Ishikawa (cell line): Measurements from ENCODE around the gene NRXN3.

ENCODE experiments used
- CEBPB ChIP-seq: IDR thresholded peaks from 2 replicates; pipeline ENCODE4 v1.6.1; 2012
- CREB1 ChIP-seq: IDR thresholded peaks from 2 replicates; pipeline ENCODE4 v1.6.1; 2012; ENCODE audit warnings: low read depth
- EGR1 ChIP-seq: IDR thresholded peaks from 2 replicates; pipeline ENCODE4 v1.6.1; 2012
- EP300 ChIP-seq: IDR thresholded peaks from 2 replicates; pipeline ENCODE4 v1.6.1; 2012; ENCODE audit warnings: borderline replicate concordance
- FOXM1 ChIP-seq: IDR thresholded peaks from 2 replicates; pipeline ENCODE4 v1.6.1; 2012; ENCODE audit warnings: low read depth, borderline replicate concordance
- NFIC ChIP-seq: IDR thresholded peaks from 2 replicates; pipeline ENCODE4 v1.6.1; 2012
- RAD21 ChIP-seq: IDR thresholded peaks from 2 replicates; pipeline ENCODE4 v1.6.1; 2012; ENCODE audit warnings: low read depth
- TAF1 ChIP-seq: IDR thresholded peaks from 2 replicates; pipeline ENCODE4 v1.6.1; 2012; ENCODE audit warnings: low read depth, mild to moderate bottlenecking
- TCF12 ChIP-seq: IDR thresholded peaks from 2 replicates; pipeline ENCODE4 v1.6.1; 2012; ENCODE audit warnings: low read depth
- TEAD4 ChIP-seq: IDR thresholded peaks from 2 replicates; pipeline ENCODE4 v1.6.1; 2012
- YY1 ChIP-seq: IDR thresholded peaks from 2 replicates; pipeline ENCODE4 v1.6.1; 2012; ENCODE audit warnings: low read depth
- ZBTB7A ChIP-seq: IDR thresholded peaks from 2 replicates; pipeline ENCODE4 v1.6.1; 2012; ENCODE audit warnings: low read depth
- TF ChIP-seq, protein P1 (sequence below): IDR thresholded peaks from 2 replicates; pipeline ENCODE4 v1.6.1; 2012; ENCODE audit warnings: low read depth, mild to moderate bottlenecking
- TF ChIP-seq, protein P2 (sequence below): IDR thresholded peaks from 2 replicates; pipeline ENCODE4 v1.6.1; 2012
- TF ChIP-seq, protein P3 (sequence below): IDR thresholded peaks from 2 replicates; pipeline ENCODE4 v1.6.1; 2012

NRXN3 gene

DNA sequence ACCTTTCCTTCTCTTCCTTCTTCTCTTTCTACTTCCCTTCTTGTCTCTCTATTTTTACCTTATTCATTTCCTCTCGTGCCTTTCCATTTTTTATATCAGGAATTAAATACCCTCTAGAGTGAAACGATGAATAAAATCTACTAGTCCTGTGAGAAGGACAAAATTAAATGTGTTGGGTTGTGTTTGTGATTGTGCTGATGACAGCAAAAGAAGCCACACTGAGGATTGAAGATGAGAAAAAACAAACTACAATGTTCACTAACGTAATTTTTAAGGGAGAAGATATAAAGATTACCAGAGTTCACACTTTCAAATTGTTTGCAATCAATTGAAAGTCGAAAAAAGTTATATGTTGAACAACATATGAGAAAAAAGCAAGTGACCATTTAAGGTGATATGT is 1029.0 kb downstream of the NRXN3 start:
- TF ChIP-seq YY1 (no peak), CEBPB (no peak)

DNA sequence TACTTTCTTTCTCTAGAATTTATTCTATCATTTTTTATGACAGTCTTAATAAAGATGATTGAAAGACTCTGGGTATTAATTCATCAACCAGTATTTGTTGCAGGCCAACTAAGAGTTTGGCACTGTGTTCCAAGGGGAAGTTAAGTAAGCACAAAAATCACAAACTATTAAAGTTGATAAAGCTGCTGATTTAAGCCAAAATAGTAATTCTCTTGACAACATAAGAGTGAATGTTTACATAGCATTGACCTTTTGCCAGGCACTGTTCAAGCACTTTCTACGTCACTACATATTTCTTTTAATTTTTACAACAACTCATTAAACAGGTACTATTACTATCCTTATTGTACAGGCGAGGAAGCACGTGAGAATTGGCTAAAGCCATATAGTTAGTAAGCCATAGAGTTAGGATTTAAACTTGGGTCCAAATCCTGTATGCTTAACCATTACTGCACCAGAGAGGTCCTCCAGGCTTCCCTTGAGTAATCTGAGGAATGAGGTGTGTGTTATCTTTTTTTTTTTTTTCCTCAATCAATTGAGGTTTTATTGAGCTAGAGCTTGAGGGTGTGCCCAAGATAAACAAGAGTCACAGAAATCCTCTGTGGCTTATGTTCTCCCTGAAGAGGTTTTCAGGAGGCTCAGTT is 1031.5 kb downstream of the NRXN3 start:
- TF ChIP-seq RAD21, result no peak

DNA sequence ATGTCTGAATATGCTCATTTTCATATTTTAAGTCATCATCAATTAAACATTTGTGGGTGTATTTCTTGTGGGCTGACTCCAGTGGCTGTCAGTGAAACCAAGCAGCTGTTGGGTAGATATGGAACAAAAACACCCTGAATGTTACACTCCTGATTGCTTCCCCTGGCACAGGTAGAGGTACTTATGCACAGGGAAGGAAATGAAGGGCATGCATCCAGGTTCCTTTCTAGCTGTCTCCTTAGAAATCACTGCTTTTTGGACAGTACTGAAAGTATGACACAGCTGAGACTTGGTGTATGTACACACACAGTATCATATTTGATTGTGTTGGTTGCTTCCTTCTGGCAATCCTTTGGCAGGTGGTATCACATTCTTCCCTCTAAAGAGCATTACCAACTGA is 1034.4 kb downstream of the NRXN3 start:
- no peak for TF ChIP-seq NFIC
- TF ChIP-seq YY1, result no peak
- TF ChIP-seq FOXM1, result no peak
- TF ChIP-seq RAD21, result no peak
- no peak for TF ChIP-seq TCF12
- TF ChIP-seq, protein P1, sequence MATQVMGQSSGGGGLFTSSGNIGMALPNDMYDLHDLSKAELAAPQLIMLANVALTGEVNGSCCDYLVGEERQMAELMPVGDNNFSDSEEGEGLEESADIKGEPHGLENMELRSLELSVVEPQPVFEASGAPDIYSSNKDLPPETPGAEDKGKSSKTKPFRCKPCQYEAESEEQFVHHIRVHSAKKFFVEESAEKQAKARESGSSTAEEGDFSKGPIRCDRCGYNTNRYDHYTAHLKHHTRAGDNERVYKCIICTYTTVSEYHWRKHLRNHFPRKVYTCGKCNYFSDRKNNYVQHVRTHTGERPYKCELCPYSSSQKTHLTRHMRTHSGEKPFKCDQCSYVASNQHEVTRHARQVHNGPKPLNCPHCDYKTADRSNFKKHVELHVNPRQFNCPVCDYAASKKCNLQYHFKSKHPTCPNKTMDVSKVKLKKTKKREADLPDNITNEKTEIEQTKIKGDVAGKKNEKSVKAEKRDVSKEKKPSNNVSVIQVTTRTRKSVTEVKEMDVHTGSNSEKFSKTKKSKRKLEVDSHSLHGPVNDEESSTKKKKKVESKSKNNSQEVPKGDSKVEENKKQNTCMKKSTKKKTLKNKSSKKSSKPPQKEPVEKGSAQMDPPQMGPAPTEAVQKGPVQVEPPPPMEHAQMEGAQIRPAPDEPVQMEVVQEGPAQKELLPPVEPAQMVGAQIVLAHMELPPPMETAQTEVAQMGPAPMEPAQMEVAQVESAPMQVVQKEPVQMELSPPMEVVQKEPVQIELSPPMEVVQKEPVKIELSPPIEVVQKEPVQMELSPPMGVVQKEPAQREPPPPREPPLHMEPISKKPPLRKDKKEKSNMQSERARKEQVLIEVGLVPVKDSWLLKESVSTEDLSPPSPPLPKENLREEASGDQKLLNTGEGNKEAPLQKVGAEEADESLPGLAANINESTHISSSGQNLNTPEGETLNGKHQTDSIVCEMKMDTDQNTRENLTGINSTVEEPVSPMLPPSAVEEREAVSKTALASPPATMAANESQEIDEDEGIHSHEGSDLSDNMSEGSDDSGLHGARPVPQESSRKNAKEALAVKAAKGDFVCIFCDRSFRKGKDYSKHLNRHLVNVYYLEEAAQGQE, result no peak
- no peak for TF ChIP-seq EGR1
- TF ChIP-seq EP300, result no peak
- TF ChIP-seq ZBTB7A, result no peak
- no peak for TF ChIP-seq CREB1
- TF ChIP-seq, protein P2, sequence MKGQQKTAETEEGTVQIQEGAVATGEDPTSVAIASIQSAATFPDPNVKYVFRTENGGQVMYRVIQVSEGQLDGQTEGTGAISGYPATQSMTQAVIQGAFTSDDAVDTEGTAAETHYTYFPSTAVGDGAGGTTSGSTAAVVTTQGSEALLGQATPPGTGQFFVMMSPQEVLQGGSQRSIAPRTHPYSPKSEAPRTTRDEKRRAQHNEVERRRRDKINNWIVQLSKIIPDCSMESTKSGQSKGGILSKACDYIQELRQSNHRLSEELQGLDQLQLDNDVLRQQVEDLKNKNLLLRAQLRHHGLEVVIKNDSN, result no peak
- TF ChIP-seq, protein P3, sequence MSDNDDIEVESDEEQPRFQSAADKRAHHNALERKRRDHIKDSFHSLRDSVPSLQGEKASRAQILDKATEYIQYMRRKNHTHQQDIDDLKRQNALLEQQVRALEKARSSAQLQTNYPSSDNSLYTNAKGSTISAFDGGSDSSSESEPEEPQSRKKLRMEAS, result no peak
- TF ChIP-seq TAF1, result no peak
- TF ChIP-seq TEAD4, result no peak
- no peak for TF ChIP-seq CEBPB

DNA sequence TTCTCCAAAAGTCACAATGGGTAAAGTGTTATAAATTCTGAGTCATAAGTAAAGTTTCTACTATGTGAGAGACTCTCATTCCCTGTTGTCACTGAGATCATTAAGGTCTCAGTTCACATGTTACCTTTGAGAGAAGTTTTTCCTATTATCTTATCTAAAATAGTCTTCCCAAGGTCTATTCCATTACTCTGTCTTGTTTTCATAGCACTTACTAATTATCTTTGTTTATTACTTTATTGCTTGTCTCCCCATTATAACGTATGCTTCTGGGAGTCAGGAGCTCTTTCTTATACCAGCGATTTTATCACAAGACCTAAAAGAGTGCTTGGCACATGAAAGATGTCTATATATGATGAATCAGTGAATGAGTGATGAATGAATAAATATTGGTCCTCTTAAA is 1039.2 kb downstream of the NRXN3 start:
- TF ChIP-seq FOXM1, result no peak
- no peak for TF ChIP-seq NFIC
- TF ChIP-seq, protein P2, result no peak
- TF ChIP-seq EGR1, result no peak
- TF ChIP-seq TCF12, result no peak
- no peak for TF ChIP-seq CEBPB
- TF ChIP-seq EP300, result no peak
- TF ChIP-seq RAD21, result no peak
- no peak for TF ChIP-seq TAF1
- TF ChIP-seq ZBTB7A, result no peak

DNA sequence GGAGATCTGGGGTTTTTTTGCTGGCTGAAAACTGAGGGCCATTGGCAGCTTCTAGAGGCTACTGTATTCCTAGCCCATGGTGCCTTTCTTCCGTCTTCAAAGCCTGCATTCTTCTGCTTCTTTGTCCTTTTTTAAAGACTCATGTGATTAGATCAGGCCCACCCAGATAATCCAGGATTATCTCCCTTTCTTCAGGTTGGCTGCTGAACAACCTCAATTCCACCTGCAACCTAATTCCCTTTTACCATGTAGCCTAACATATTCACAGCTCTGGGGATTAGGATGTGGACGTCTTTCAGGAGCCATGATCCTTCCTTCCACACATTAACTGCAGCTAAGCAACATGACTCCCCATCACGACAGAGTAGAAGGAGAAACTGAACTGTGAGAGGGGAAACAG is 1055.6 kb downstream of the NRXN3 start:
- no peak for TF ChIP-seq FOXM1
- no peak for TF ChIP-seq TAF1
- TF ChIP-seq, protein P2, result no peak
- no peak for TF ChIP-seq EP300
- TF ChIP-seq TCF12, result no peak
- TF ChIP-seq, protein P1, result no peak

DNA sequence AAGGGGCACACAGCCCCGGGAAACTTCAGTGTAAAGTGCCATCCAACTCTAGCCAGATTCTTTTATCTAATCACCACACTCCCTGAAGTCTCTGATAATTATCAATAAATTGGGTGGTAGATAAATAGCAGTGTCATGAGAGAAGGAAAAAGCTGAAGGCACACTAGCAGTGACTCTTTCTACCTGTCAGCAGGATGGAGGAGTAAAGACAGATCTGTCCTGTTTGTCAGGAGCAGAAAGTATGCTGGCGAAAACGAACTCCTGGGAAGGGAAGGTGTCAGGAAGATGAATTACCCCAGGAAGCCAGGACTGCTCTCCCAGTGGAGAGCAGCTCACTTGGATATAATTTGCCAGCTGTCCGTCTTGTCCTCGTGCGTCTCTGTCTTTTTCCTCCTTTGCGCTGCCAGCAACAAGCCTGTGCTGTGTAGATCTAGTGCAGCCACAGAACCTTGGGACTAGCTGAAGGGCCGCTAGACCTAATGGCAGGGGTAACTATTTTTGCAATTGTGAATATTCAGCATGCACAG is 1059.3 kb downstream of the NRXN3 start:
- TF ChIP-seq YY1 (no peak), CEBPB (no peak), TCF12 (no peak), ZBTB7A (no peak), NFIC (no peak), RAD21 (no peak), EP300 (no peak), CREB1 (no peak), TAF1 (no peak), TEAD4 (no peak), FOXM1 (no peak), EGR1 (no peak)
- TF ChIP-seq, protein P2, result no peak
- TF ChIP-seq, protein P1, result no peak
- TF ChIP-seq, protein P3, result no peak
